ENCODE measurements around the gene LILRB1. TPM values are rescaled to one million over a fixed set of nuclear protein-coding genes. Genes with fewer than 3 reads are reported as not detected.
"Not testable (repeated sequence)": the region's sequence is repeated elsewhere in the genome, so short reads cannot be mapped to it uniquely, and the experiment has no call there.

Gene LILRB1
- total RNA-seq, 4 donors from 2014 or later, result 0.10 to 0.69 (median 0.50) TPM

DNA sequence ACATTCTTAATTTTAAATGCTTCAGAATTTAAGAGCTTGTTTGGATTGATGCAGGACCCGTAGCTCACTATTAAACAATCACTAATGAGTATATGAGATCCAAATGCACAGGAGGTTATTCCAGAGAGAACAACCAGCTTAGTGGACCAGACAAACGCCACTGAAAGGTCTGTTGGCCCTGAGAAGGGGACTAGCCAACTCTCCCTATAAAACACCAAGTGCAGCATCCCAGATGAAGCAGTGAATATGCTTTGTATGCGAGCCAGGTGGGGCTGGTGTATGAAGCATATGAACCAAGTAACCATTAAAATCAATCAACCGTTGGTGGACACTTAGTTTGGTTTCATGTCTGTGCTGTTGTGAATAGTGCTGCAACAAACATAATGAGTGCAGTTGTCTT lies 9.8 kb upstream of the LILRB1 start:
- WGBS, 2 donors, result 69 to 75% methylated on average over 4 of the region's 4 CpGs
- H3K4me3 ChIP-seq (ENCODE audit: low read depth, poor library complexity, severe bottlenecking), result no peak overlapping the region
- intact Hi-C loops (cut with DNase I; ENCODE audit: low total_unique reads), result no loop called here
- no peak for DNase-seq (ENCODE audit: low spot score in 2 of 2)
- TF ChIP-seq, protein P1, sequence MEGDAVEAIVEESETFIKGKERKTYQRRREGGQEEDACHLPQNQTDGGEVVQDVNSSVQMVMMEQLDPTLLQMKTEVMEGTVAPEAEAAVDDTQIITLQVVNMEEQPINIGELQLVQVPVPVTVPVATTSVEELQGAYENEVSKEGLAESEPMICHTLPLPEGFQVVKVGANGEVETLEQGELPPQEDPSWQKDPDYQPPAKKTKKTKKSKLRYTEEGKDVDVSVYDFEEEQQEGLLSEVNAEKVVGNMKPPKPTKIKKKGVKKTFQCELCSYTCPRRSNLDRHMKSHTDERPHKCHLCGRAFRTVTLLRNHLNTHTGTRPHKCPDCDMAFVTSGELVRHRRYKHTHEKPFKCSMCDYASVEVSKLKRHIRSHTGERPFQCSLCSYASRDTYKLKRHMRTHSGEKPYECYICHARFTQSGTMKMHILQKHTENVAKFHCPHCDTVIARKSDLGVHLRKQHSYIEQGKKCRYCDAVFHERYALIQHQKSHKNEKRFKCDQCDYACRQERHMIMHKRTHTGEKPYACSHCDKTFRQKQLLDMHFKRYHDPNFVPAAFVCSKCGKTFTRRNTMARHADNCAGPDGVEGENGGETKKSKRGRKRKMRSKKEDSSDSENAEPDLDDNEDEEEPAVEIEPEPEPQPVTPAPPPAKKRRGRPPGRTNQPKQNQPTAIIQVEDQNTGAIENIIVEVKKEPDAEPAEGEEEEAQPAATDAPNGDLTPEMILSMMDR (IDR thresholded peaks at IDR 0.05), result no peak
- no peak for TF ChIP-seq POLR2A (IDR thresholded peaks at IDR 0.05)

DNA sequence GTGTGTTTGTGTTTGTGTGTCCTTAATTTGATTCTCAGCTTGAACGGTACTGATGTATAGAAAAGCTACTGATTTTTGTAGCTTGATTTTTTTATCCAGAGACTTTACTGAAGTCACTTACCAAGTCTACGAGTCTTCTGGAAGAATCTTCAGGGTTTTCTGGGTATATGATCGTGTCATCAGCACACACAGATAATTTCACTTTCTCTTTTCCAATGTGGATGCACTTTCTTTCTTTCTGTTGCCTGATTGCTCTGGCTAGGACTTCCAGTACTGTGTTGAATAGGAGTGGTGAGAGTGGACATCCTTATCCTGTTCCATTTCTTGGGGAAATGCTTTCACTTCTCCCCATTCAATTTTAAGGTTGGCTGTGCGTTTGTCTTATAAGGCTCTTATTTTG lies 7.9 kb upstream of the LILRB1 start:
- DNase-seq (ENCODE audit: low spot score in 2 of 2), result no peak
- intact Hi-C loops (cut with DNase I; ENCODE audit: low total_unique reads), result no loop called here
- H3K4me3 ChIP-seq (ENCODE audit: low read depth, poor library complexity, severe bottlenecking), result no peak overlapping the region
- TF ChIP-seq, protein P1 (IDR thresholded peaks at IDR 0.05), result no peak
- WGBS, 2 donors, result 73 to 74% methylated on average over 4 of the region's 4 CpGs

DNA sequence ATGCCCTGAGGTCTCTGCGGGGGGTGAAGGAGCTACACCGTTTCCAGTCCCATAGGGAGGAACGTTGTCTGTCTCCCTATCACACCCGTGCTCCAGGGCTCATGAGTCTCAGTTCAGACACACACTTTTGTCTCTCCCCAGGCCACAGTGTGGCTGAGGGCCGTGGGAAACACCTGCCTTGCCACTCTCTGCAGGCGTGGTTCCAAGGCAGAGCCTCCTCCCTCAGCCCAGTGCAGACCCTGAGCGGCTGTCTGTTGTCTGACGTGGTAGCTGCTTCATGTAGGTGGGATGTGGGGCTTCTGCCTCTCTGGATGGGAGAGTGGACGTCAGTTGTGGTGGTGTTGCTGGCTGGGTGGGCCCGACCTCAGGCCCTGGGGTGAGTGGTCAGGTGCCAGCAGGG lies 6.0 kb upstream of the LILRB1 start:
- H3K4me3 ChIP-seq (ENCODE audit: low read depth, poor library complexity, severe bottlenecking); intact Hi-C loops (cut with DNase I; ENCODE audit: low total_unique reads); DNase-seq (ENCODE audit: low spot score in 2 of 2): not testable (repeated sequence)
- 72 to 76% methylated on average over 5 to 9 of the region's 10 CpGs for WGBS, 2 donors

DNA sequence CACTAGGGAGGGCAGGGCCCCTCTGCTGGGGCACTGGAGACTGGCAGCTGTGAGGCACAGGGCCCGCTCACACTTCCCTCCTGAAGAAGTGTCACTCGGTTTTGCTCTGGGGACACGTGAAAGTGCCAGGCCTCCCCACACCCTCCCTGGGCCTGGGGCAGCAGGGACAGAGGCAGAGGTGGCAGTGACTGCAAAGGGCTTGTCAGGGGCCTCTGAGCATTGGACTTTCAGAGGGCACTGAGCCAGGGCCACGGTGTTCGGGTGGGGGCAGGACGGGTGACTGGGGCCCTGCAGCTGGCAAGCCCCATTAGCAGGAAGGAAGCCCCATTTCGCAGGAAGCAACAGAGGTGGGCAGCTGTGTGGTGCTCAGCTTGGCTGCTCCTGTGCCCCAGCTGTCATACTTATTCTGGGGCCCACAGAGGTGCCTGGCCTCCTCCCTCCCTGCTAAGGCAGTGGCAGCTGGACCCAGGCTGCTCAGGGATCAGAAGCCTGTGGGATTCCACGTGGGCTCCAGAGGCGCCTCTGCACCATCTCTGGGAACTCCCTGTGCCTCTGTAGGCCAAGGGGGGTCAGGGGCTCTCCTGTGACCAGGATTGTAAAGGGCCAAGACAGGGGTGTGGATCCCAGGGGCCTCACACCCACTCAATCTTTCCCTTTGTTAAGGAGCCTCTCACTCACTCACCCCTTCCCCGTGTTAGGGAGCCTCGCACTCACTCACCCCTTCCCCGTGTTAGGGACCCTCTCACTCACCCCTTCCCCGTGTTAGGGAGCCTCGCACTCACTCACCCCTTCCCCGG lies 5.2 kb upstream of the LILRB1 start:
- H3K4me3 ChIP-seq (ENCODE audit: low read depth, poor library complexity, severe bottlenecking); DNase-seq (ENCODE audit: low spot score in 2 of 2); intact Hi-C loops (cut with DNase I; ENCODE audit: low total_unique reads): not testable (repeated sequence)
- WGBS, 2 donors, result 73 to 77% methylated on average over 8 to 11 of the region's 15 CpGs

DNA sequence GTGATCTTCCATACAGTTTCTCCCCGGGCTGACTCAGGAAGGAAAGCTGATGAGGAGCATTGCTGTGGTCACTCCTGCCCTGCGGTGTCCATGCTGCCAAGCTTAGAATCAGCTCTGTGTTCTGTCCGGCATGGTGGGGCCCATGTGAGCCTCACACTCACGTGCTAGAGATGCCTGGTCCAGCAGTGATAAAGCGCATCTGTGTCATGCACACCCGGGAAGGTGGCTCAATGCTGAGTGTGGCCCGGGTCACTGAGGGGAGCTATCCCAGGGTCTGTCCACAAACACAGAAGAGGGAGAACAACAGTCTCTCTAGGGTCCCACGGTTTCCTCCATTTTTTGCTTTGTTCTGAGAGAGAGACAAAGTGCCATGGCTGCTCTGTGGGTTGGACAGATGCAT lies 3.5 kb upstream of the LILRB1 start:
- DNase-seq (ENCODE audit: low spot score in 2 of 2), result no peak
- intact Hi-C loops (cut with DNase I; ENCODE audit: low total_unique reads), result no loop called here
- no peak overlapping the region for H3K4me3 ChIP-seq (ENCODE audit: low read depth, poor library complexity, severe bottlenecking)
- no peak for TF ChIP-seq POLR2A (IDR thresholded peaks at IDR 0.05)
- TF ChIP-seq, protein P1 (IDR thresholded peaks at IDR 0.05), result no peak
- WGBS, 2 donors, result 76 to 81% methylated on average over 8 of the region's 8 CpGs

DNA sequence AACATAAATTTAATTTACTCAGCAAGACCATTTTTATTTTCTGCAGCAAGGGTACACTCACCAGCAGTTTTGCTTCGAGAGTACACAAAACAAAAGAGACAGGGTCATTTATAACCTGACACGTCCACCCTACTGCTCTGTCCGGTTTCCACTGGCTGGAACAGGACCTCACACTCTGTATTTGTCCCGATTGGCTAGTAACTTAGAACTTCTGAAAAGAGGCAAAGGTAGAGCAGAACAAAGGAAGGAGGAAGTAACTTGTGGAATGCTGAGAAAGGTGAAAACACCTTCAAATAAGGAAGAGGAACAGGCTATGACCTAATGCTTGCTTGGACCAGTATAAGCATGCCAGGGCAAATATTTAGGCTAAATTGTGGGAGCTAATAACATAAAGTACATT lies 2.4 kb upstream of the LILRB1 start:
- DNase-seq (ENCODE audit: low spot score in 2 of 2); intact Hi-C loops (cut with DNase I; ENCODE audit: low total_unique reads); H3K4me3 ChIP-seq (ENCODE audit: low read depth, poor library complexity, severe bottlenecking): not testable (repeated sequence)
- WGBS, 2 donors, result 53 to 69% methylated on average over 4 of the region's 4 CpGs

DNA sequence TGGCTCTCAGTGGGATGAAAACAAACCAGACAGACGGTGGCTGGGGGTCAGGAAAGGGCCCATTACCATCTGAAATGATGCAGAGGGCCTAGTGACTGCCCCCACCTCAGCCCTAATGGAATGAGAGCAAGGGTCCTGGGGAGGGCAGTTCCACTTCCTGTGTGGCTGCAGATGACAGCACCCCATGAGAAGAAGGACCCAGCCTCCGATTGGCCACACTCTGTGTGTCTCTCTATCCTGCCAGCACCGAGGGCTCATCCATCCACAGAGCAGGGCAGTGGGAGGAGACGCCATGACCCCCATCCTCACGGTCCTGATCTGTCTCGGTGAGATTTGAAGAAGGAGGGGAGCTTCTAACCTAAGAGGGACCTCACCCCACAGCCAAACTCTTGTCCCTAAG lies 498 bp downstream of the LILRB1 start:
- no peak for DNase-seq (ENCODE audit: low spot score in 2 of 2)
- TF ChIP-seq, protein P1 (IDR thresholded peaks at IDR 0.05), result no peak
- TF ChIP-seq POLR2A (IDR thresholded peaks at IDR 0.05), result no peak
- WGBS, 2 donors, result 39 to 49% methylated on average over 5 to 6 of the region's 6 CpGs
- no peak overlapping the region for H3K4me3 ChIP-seq (ENCODE audit: low read depth, poor library complexity, severe bottlenecking)
- intact Hi-C loops (cut with DNase I; ENCODE audit: low total_unique reads), result no loop called here

DNA sequence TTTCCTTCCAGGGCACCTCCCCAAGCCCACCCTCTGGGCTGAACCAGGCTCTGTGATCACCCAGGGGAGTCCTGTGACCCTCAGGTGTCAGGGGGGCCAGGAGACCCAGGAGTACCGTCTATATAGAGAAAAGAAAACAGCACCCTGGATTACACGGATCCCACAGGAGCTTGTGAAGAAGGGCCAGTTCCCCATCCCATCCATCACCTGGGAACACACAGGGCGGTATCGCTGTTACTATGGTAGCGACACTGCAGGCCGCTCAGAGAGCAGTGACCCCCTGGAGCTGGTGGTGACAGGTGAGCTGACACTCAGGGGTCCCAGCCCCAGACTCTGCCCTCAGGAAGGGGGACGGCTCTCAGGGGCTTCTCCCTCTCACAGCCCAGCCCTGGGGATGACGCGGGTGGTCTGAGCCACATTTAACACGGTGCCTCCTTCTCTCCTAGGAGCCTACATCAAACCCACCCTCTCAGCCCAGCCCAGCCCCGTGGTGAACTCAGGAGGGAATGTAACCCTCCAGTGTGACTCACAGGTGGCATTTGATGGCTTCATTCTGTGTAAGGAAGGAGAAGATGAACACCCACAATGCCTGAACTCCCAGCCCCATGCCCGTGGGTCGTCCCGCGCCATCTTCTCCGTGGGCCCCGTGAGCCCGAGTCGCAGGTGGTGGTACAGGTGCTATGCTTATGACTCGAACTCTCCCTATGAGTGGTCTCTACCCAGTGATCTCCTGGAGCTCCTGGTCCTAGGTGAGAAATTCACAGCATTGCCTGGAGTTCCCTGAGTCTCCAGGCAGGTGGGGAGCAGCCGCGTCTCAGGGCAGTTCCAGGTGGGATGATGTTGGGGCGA lies 1.4 kb downstream of the LILRB1 start:
- intact Hi-C loops (cut with DNase I; ENCODE audit: low total_unique reads); H3K4me3 ChIP-seq (ENCODE audit: low read depth, poor library complexity, severe bottlenecking); DNase-seq (ENCODE audit: low spot score in 2 of 2): not testable (repeated sequence)
- WGBS, 2 donors, result 75% methylated on average over 23 of the region's 23 CpGs

DNA sequence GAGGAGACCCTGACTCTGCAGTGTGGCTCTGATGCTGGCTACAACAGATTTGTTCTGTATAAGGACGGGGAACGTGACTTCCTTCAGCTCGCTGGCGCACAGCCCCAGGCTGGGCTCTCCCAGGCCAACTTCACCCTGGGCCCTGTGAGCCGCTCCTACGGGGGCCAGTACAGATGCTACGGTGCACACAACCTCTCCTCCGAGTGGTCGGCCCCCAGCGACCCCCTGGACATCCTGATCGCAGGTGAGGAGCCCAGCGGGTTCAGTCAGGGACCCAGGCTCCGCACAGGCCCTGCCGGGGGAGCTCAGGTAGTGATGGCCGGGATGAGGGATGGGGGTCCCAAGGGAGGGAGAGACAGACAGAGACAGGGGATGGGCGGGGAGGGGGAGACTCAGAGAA lies 2.2 kb downstream of the LILRB1 start:
- intact Hi-C loops (cut with DNase I; ENCODE audit: low total_unique reads); DNase-seq (ENCODE audit: low spot score in 2 of 2); H3K4me3 ChIP-seq (ENCODE audit: low read depth, poor library complexity, severe bottlenecking): not testable (repeated sequence)
- 79% methylated on average over 10 to 16 of the region's 16 CpGs for WGBS, 2 donors

Data from lower leg skin (tissue), 4 donors.